MM.1S (cell line): ENCODE results near the gene SLC38A11.

Source experiments
- DNase-seq: peaks from one replicate; pipeline ENCODE4 v3.0.0-alpha.2; 2015
- H2AFZ ChIP-seq: fragments of 300-600 bp; sonication (generic); 2 replicates; pipeline ENCODE4 v1.6.0; 2016; ENCODE audit warnings: antibody characterized with exemption, low read length
- H3F3A ChIP-seq: fragments of 300-600 bp; sonication (generic); 2 replicates; pipeline ENCODE4 v1.6.1; 2016; ENCODE audit warnings: mild to moderate bottlenecking, antibody characterized with exemption, low read length, moderate library complexity, mixed read lengths; ENCODE audit not compliant: insufficient read depth
- H3K27ac ChIP-seq: fragments of 300-600 bp; sonication (generic); 2 replicates; pipeline ENCODE4 v1.5.1; 2016; ENCODE audit warnings: mild to moderate bottlenecking, low read length
- H3K27me3 ChIP-seq: fragments of 300-600 bp; sonication (generic); replicated peaks from 2 replicates; pipeline ENCODE4 v1.6.0; 2016; ENCODE audit warnings: low read length; ENCODE audit not compliant: insufficient read depth
- H3K36me3 ChIP-seq: fragments of 300-600 bp; sonication (generic); replicated peaks from 2 replicates; pipeline ENCODE4 v1.6.1; 2016; ENCODE audit warnings: mild to moderate bottlenecking, low read length, mixed read lengths; ENCODE audit not compliant: insufficient read depth
- H3K4me1 ChIP-seq: fragments of 300-600 bp; sonication (generic); 2 replicates; pipeline ENCODE4 v1.6.1; 2016; ENCODE audit warnings: low read length, mixed read lengths
- H3K4me2 ChIP-seq: fragments of 300-600 bp; sonication (generic); 2 replicates; pipeline ENCODE4 v1.6.0; 2016; ENCODE audit warnings: low read depth, low read length
- H3K4me3 ChIP-seq: fragments of 300-600 bp; sonication (generic); 2 replicates; pipeline ENCODE4 v1.5.1; 2016; ENCODE audit warnings: low read length, mixed read lengths
- H3K79me2 ChIP-seq: fragments of 300-600 bp; sonication (generic); 2 replicates; pipeline ENCODE4 v1.6.1; 2016; ENCODE audit warnings: mixed run types, low read length, mixed read lengths
- H3K9ac ChIP-seq: fragments of 300-600 bp; sonication (generic); 2 replicates; pipeline ENCODE4 v1.6.1; 2016; ENCODE audit warnings: low read length, mixed read lengths
- H3K9me2 ChIP-seq: fragments of 300-600 bp; sonication (generic); replicated peaks from 2 replicates; pipeline ENCODE4 v1.6.1; 2016; ENCODE audit warnings: mild to moderate bottlenecking, low read length, mixed read lengths; ENCODE audit not compliant: insufficient read depth
- H3K9me3 ChIP-seq: fragments of 300-600 bp; sonication (generic); replicated peaks from 2 replicates; pipeline ENCODE4 v1.6.1; 2016; ENCODE audit warnings: mild to moderate bottlenecking, low read length, mixed read lengths; ENCODE audit not compliant: insufficient read depth
- H4K20me1 ChIP-seq: fragments of 300-600 bp; sonication (generic); 2 replicates; pipeline ENCODE4 v1.6.1; 2016; ENCODE audit warnings: mild to moderate bottlenecking, low read length, moderate library complexity, mixed read lengths; ENCODE audit not compliant: insufficient read depth
- EZH2 ChIP-seq: fragments of 300-600 bp; sonication (generic); optimal IDR thresholded peaks from 2 replicates; pipeline ENCODE3; 2017; ENCODE audit warnings: low read depth, mild to moderate bottlenecking, antibody characterized with exemption, low read length, mixed read lengths
- EZH2phosphoT487 ChIP-seq: fragments of 300-600 bp; sonication (generic); IDR thresholded peaks from 2 replicates; pipeline ENCODE4 v1.6.1; 2018; ENCODE audit warnings: antibody characterized with exemption, low read length
- TF ChIP-seq, protein P1 (sequence below): fragments of 300-600 bp; sonication (generic); IDR thresholded peaks from 2 replicates; pipeline ENCODE4 v1.5.1; 2016; ENCODE audit warnings: antibody characterized with exemption, low read length, mixed read lengths

Gene SLC38A11

DNA sequence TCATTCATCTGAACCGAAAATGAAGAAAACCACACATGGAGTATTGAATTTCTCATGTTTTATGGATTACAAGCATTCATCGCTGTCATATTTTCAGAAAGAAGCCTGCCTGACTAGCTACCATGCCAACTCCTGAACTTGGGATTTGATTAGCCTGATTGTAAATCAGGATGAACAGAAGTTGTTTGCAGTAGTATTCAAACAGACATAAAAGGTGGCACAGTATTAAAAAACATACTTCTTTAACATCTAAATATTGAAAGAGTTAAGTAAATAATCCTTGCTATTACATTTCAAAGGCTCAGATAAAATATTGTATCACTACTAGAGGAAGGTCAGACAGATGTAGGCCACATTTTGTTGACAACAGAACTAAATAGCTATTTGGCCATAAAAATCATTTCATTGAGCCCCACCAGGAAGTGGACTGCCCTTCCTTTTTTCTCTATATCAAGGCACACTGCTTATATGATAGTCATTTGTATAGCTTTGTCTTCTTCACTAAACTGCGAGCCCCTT lies 21.6 kb downstream of the SLC38A11 start:
- Histone ChIP-seq H3K9ac (no peak overlapping the region), H3K4me1 (0 out of 2 replicates have a peak, but pooled peaks cover 4% of the 10 kb centered on the region), H3K4me2 (no peak overlapping the region)

DNA sequence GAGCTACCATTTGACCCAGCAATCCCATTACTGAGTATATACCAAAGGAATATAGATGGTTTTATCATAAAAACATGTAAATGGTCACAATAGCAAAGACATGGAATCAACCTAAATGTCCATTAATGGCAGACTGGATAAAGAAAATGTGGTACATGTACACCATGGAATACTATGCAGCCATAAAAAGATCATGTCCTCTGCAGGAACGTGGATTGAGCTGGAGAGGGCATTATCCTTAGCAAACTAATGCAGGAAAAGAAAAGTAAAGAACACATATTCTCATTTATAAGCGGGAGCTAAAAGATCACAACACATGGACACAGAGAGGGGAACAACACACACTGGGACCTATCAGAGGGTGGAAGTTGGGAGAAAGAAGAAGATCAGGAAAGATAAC lies 22.9 kb downstream of the SLC38A11 start:
- 0 out of 2 replicates have a peak, but pooled peaks cover 7% of the 10 kb centered on the region for H3F3A ChIP-seq
- H3K36me3 ChIP-seq: no peaks in the 10 kb centered on the region
- DNase-seq: no peak
- TF ChIP-seq EZH2: no peak
- H3K4me3 ChIP-seq: no peak overlapping the region
- no peaks in the 10 kb centered on the region for H3K9me3 ChIP-seq
- no peak overlapping the region for H3K4me2 ChIP-seq
- H2AFZ ChIP-seq: no peak overlapping the region
- H3K27ac ChIP-seq: no peak overlapping the region
- 0 out of 2 replicates have a peak, but pooled peaks cover 4% of the 10 kb centered on the region for H3K4me1 ChIP-seq
- H3K9ac ChIP-seq: no peak overlapping the region
- H3K9me2 ChIP-seq: no peaks in the 10 kb centered on the region
- no peaks in the 10 kb centered on the region for H3K79me2 ChIP-seq
- H4K20me1 ChIP-seq: no peaks in the 10 kb centered on the region
- H3K27me3 ChIP-seq: no peaks in the 10 kb centered on the region

More for the DNA sequence above, 21.6 kb downstream of the SLC38A11 start:
- no peaks in the 10 kb centered on the region for H3K36me3 ChIP-seq
- no peak overlapping the region for H2AFZ ChIP-seq
- H3F3A ChIP-seq: 0 out of 2 replicates have a peak, but pooled peaks cover 7% of the 10 kb centered on the region
- H3K9me2 ChIP-seq: no peaks in the 10 kb centered on the region
- H3K79me2 ChIP-seq: no peaks in the 10 kb centered on the region
- no peaks in the 10 kb centered on the region for H3K27me3 ChIP-seq
- H3K4me3 ChIP-seq: no peak overlapping the region
- TF ChIP-seq EZH2phosphoT487: no peak
- TF ChIP-seq, protein P1, sequence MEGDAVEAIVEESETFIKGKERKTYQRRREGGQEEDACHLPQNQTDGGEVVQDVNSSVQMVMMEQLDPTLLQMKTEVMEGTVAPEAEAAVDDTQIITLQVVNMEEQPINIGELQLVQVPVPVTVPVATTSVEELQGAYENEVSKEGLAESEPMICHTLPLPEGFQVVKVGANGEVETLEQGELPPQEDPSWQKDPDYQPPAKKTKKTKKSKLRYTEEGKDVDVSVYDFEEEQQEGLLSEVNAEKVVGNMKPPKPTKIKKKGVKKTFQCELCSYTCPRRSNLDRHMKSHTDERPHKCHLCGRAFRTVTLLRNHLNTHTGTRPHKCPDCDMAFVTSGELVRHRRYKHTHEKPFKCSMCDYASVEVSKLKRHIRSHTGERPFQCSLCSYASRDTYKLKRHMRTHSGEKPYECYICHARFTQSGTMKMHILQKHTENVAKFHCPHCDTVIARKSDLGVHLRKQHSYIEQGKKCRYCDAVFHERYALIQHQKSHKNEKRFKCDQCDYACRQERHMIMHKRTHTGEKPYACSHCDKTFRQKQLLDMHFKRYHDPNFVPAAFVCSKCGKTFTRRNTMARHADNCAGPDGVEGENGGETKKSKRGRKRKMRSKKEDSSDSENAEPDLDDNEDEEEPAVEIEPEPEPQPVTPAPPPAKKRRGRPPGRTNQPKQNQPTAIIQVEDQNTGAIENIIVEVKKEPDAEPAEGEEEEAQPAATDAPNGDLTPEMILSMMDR: no peak
- no peak for TF ChIP-seq EZH2
- H4K20me1 ChIP-seq: no peaks in the 10 kb centered on the region
- H3K9me3 ChIP-seq: no peaks in the 10 kb centered on the region
- H3K27ac ChIP-seq: no peak overlapping the region
- no peak for DNase-seq

DNA sequence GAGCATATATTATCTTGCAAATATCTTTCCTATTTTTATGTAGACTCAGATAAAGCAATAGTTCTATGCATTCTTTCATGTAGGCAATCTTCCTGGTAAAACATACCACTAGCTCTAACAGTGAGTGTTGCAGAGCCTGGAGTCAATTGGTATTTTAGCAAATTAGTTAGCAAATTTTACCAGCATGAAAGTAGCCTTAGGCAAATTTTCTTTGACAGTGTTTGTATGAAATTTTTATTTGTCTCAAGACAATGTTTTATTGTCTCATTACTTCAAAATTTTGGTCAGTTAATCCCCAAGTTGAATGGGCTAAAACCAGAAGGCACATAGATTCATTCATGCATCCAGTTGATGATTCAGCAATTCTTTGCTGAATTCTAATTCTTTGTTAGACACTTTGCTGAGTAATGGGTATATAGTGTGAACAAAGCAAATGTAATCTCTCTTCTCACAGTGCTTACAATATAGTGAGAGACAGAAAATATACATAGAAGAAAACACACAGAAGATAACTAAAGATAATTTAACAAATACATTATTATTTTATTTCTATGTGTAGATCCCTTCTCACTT lies 27.1 kb downstream of the SLC38A11 start:
- Histone ChIP-seq H4K20me1 (no peaks in the 10 kb centered on the region), H3K79me2 (no peaks in the 10 kb centered on the region), H3K27ac (no peak overlapping the region), H3K9me2 (no peaks in the 10 kb centered on the region), H3K9ac (no peak overlapping the region), H3K9me3 (no peaks in the 10 kb centered on the region), H3K4me1 (no peaks in the 10 kb centered on the region), H3K36me3 (no peaks in the 10 kb centered on the region), H3K4me3 (no peak overlapping the region), H2AFZ (no peak overlapping the region), H3F3A (no peaks in the 10 kb centered on the region), H3K27me3 (no peaks in the 10 kb centered on the region), H3K4me2 (no peak overlapping the region)
- TF ChIP-seq, protein P1: no peak
- no peak for TF ChIP-seq EZH2phosphoT487
- no peak for TF ChIP-seq EZH2
- no peak for DNase-seq

DNA sequence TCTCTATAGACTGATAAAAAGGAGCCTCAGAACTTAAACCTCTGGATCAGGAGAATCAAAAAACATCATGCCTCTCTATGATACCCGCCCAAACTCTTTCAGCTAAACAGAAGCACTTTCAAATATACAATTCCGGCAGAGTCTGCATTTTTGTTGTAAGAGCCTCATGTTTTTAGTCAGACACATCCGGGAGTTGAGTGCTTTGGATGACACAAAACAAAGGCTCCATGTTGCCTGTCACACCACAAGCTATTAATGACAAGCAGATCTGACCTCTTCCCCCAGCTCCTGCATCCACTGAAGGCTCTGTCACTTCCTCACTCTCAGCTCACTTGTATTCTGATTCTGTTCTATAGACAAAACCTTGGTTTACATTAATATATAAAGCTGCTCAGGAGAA lies 33.2 kb downstream of the SLC38A11 start:
- no peak for TF ChIP-seq EZH2phosphoT487
- TF ChIP-seq EZH2: no peak
- TF ChIP-seq, protein P1: no peak

More for the DNA sequence above, 33.2 kb downstream of the SLC38A11 start:
- Histone ChIP-seq H2AFZ (no peak overlapping the region), H4K20me1 (no peaks in the 10 kb centered on the region), H3K4me2 (no peak overlapping the region), H3K4me3 (no peak overlapping the region), H3K9me2 (no peaks in the 10 kb centered on the region), H3K36me3 (no peaks in the 10 kb centered on the region), H3K4me1 (0 out of 2 replicates have a peak, but pooled peaks cover 5% of the 10 kb centered on the region), H3F3A (no peaks in the 10 kb centered on the region), H3K27me3 (no peaks in the 10 kb centered on the region), H3K9ac (no peak overlapping the region), H3K9me3 (no peaks in the 10 kb centered on the region), H3K27ac (no peak overlapping the region), H3K79me2 (no peaks in the 10 kb centered on the region)
- DNase-seq: no peak
